ENCODE measurements around the gene NAALADL2. TPM values are rescaled to one million over a fixed set of nuclear protein-coding genes. Genes with fewer than 3 reads are reported as not detected.

NAALADL2 gene
- total and polyA plus RNA-seq, 3 donors from 2014 or later = 5.4 to 15.6 (median 6.0) TPM

GRCh38 chr3:175495331-175495730, 636.2 kb downstream of the NAALADL2 start:
- Histone ChIP-seq H3K27me3 (no peaks in the 10 kb centered on the region), H3K36me3 (ENCODE audit: low read depth, missing control alignments) (no peaks in the 10 kb centered on the region), H3K27ac (no peak overlapping the region), H3K9me3 (no peaks in the 10 kb centered on the region), H3K4me1 (no peaks in the 10 kb centered on the region), H3K4me3 (no peak overlapping the region)
- TF ChIP-seq, protein P1, sequence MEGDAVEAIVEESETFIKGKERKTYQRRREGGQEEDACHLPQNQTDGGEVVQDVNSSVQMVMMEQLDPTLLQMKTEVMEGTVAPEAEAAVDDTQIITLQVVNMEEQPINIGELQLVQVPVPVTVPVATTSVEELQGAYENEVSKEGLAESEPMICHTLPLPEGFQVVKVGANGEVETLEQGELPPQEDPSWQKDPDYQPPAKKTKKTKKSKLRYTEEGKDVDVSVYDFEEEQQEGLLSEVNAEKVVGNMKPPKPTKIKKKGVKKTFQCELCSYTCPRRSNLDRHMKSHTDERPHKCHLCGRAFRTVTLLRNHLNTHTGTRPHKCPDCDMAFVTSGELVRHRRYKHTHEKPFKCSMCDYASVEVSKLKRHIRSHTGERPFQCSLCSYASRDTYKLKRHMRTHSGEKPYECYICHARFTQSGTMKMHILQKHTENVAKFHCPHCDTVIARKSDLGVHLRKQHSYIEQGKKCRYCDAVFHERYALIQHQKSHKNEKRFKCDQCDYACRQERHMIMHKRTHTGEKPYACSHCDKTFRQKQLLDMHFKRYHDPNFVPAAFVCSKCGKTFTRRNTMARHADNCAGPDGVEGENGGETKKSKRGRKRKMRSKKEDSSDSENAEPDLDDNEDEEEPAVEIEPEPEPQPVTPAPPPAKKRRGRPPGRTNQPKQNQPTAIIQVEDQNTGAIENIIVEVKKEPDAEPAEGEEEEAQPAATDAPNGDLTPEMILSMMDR (IDR thresholded peaks at IDR 0.05) = no peak
- no peak for TF ChIP-seq POLR2A (IDR thresholded peaks at IDR 0.05)
- intact Hi-C loops (cut with DNase I; ENCODE audit: low total_unique reads) = no loop called here
- DNase-seq = no peak
- WGBS, 2 donors = 73% methylated on average over 3 of the region's 3 CpGs

DNA sequence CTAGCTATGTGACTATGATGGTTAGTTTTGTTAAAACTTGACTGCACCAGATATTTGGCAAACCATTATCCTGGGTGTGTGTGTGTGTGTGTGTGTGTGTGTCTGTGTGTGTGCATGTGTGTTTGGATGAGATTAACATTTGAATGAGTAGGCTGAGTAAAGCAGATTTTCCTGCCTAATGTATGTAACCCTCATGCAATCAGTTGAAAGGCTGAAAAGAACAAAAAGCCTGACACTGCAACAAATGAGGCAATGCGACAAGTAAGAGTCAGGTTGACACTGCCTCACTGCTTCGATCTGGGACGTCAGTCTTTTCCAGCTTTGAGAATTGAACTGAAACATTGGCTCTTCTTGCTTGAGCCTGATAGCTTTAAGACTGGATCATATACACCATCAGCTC, 643.0 kb downstream of the NAALADL2 start:
- DNase-seq = no peak
- Histone ChIP-seq H3K27me3 (no peaks in the 10 kb centered on the region), H3K27ac (no peak overlapping the region), H3K4me1 (no peaks in the 10 kb centered on the region), H3K9me3 (no peaks in the 10 kb centered on the region), H3K36me3 (ENCODE audit: low read depth, missing control alignments) (no peaks in the 10 kb centered on the region), H3K4me3 (no peak overlapping the region)
- intact Hi-C loops (cut with DNase I; ENCODE audit: low total_unique reads) = no loop called here
- 86 to 93% methylated on average over 3 of the region's 3 CpGs for WGBS, 2 donors
- TF ChIP-seq, protein P1 (IDR thresholded peaks at IDR 0.05) = no peak
- TF ChIP-seq POLR2A (IDR thresholded peaks at IDR 0.05) = no peak

DNA sequence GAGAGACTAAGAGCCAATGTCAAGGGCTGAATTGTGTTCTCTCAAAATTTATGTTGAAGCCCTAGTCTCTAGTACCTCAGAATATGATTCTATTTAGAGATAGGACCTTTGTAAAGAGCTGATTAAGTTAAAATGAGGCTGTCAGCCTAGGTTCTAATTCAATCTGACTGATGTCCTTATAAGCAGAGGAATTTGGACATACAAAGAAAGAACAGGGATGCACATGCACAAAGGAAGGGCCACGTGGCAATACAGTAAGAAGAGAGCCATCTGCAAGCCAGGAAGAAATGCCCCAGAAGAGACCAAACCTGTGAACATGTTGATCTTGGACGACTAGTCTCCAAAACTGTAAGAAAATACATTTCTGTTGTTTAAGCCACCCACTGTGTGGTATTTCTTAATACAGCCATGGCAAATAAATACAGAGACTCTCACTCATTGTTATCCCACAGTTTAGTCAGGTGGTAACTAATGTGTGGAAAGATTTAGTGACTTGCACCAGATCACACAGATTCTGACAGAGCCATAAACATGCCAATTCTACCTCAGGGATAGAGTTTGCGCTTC, 652.2 kb downstream of the NAALADL2 start:
- Histone ChIP-seq H3K27me3 (no peaks in the 10 kb centered on the region), H3K9me3 (no peaks in the 10 kb centered on the region), H3K4me3 (no peak overlapping the region), H3K36me3 (ENCODE audit: low read depth, missing control alignments) (no peaks in the 10 kb centered on the region), H3K4me1 (no peaks in the 10 kb centered on the region), H3K27ac (no peak overlapping the region)
- WGBS, 2 donors = 90 to 91% methylated on average over 3 of the region's 3 CpGs
- intact Hi-C loops (cut with DNase I; ENCODE audit: low total_unique reads) = no loop called here
- TF ChIP-seq POLR2A (IDR thresholded peaks at IDR 0.05) = no peak
- TF ChIP-seq, protein P1 (IDR thresholded peaks at IDR 0.05) = no peak
- no peak for DNase-seq

DNA sequence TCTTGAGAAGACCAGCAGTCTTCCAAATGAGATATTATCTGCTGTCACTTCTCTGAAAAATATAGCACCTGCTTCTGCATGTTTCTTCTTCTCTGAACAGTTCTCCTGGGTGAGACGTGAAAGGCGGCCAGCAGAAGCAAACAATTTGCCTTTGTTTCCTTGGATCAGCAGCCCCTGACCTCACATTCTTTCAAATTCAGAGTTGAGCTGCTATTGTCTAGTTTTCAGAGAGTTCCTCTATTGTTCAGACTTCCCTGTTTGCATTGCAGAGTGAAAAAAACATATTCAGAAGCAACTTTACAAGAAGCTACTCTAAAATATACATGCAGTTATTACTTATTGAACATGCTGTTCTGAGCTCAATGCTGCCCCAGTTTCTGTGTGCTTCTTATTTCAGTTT, 653.6 kb downstream of the NAALADL2 start:
- no peaks in the 10 kb centered on the region for H3K4me1 ChIP-seq
- H3K4me3 ChIP-seq = no peak overlapping the region
- DNase-seq = peak; percentile 17
- TF ChIP-seq POLR2A (IDR thresholded peaks at IDR 0.05) = no peak
- TF ChIP-seq, protein P1 (IDR thresholded peaks at IDR 0.05) = no peak
- no peaks in the 10 kb centered on the region for H3K27me3 ChIP-seq
- H3K36me3 ChIP-seq (ENCODE audit: low read depth, missing control alignments) = no peaks in the 10 kb centered on the region
- no peak overlapping the region for H3K27ac ChIP-seq
- intact Hi-C loops (cut with DNase I; ENCODE audit: low total_unique reads) = no loop called here
- 48 to 60% methylated on average over 2 of the region's 2 CpGs for WGBS, 2 donors
- no peaks in the 10 kb centered on the region for H3K9me3 ChIP-seq

- intact Hi-C loops (cut with DNase I; ENCODE audit: low total_unique reads) = no loop called here
These were observed 659.3 kb downstream of the NAALADL2 start for GRCh38 chr3:175518459-175518858.

More at GRCh38 chr3:175518459-175518858, 659.3 kb downstream of the NAALADL2 start:
- Histone ChIP-seq H3K9me3 (no peaks in the 10 kb centered on the region), H3K36me3 (ENCODE audit: low read depth, missing control alignments) (no peaks in the 10 kb centered on the region), H3K27me3 (no peaks in the 10 kb centered on the region), H3K27ac (no peak overlapping the region), H3K4me3 (no peak overlapping the region), H3K4me1 (no peaks in the 10 kb centered on the region)
- 70 to 82% methylated on average over 3 of the region's 3 CpGs for WGBS, 2 donors
- TF ChIP-seq, protein P1 (IDR thresholded peaks at IDR 0.05) = no peak
- no peak for TF ChIP-seq POLR2A (IDR thresholded peaks at IDR 0.05)
- no peak for DNase-seq
